DOHH2 (cell line): ENCODE data around the gene NMNAT2.

Source experiments
- EZH2phosphoT487 ChIP-seq: fragments of 200-600 bp; sonication (generic); IDR thresholded peaks from 2 replicates; pipeline ENCODE4 v1.6.1; 2017; ENCODE audit warnings: borderline replicate concordance, mild to moderate bottlenecking, antibody characterized with exemption, low read length, moderate library complexity, mixed read lengths
- TF ChIP-seq, protein P1 (sequence below): fragments of 200-600 bp; sonication (generic); IDR thresholded peaks from one replicate; pipeline ENCODE4 v1.5.1; 2014; ENCODE audit warnings: antibody characterized with exemption, mild to moderate bottlenecking, low read depth, low read length; ENCODE audit not compliant: poor library complexity, severe bottlenecking

DNA sequence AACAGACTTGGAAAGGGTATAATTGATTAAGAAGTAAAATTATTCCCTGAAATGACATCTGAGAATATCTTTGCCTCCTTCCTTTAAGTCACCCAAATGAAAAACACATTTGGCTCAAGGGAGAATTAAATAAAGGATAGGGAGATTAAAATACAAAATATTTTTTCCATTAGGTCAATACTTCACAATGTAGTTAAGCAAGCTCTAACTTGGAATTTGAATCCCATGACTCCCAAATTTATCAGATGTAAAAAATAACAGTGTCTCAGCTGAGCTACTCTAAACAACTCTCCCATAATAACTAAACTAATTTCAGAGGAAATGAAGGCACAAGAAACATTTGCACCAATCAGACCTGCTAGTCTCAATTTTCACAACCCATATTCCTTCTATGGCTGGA lies 6.5 kb upstream of the NMNAT2 start:
- TF ChIP-seq, protein P1, sequence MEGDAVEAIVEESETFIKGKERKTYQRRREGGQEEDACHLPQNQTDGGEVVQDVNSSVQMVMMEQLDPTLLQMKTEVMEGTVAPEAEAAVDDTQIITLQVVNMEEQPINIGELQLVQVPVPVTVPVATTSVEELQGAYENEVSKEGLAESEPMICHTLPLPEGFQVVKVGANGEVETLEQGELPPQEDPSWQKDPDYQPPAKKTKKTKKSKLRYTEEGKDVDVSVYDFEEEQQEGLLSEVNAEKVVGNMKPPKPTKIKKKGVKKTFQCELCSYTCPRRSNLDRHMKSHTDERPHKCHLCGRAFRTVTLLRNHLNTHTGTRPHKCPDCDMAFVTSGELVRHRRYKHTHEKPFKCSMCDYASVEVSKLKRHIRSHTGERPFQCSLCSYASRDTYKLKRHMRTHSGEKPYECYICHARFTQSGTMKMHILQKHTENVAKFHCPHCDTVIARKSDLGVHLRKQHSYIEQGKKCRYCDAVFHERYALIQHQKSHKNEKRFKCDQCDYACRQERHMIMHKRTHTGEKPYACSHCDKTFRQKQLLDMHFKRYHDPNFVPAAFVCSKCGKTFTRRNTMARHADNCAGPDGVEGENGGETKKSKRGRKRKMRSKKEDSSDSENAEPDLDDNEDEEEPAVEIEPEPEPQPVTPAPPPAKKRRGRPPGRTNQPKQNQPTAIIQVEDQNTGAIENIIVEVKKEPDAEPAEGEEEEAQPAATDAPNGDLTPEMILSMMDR, result no peak
- TF ChIP-seq EZH2phosphoT487, result no peak
